CD14-positive monocyte (primary cell): ENCODE measurements around the gene LMX1B. TPM values are rescaled to one million over a fixed set of nuclear protein-coding genes. Genes with fewer than 3 reads are reported as not detected.

Experiments
- DNase-seq, 3 donors: peaks; one replicate each; pipeline ENCODE4 v3.0.0-alpha.2; 2011 to 2022
- H2AFZ ChIP-seq: 2 replicates; pipeline ENCODE4 v1.6.0; 2012; ENCODE audit warnings: mild to moderate bottlenecking, low read depth, low read length, inconsistent platforms; ENCODE audit not compliant: insufficient read depth, poor library complexity, severe bottlenecking
- H3K27ac ChIP-seq, 2 donors: 1 replicate in 1 of 2; 2 replicates in 1 of 2; pipeline ENCODE4 v1.5.1; 2012 to 2013; ENCODE audit warnings: low read length in 2 of 2, control low read depth in 1 of 2, inconsistent platforms in 1 of 2, low read depth in 1 of 2, mild to moderate bottlenecking in 1 of 2
- H3K27me3 ChIP-seq, 2 donors: one replicate each; pipeline versions ENCODE4 v1.6.0 to v1.6.1; 2011 to 2013; ENCODE audit warnings: low read length in 2 of 2; ENCODE audit not compliant: control insufficient read depth in 2 of 2, insufficient read depth in 2 of 2
- H3K36me3 ChIP-seq, 2 donors: replicated peaks in 1 of 2; 1 replicate in 1 of 2; 2 replicates in 1 of 2; pipeline versions ENCODE4 v1.5.1 to v1.6.1; 2012 to 2013; ENCODE audit warnings: low read length in 2 of 2, control low read depth in 1 of 2, inconsistent platforms in 1 of 2, mild to moderate bottlenecking in 1 of 2; ENCODE audit not compliant: insufficient read depth in 2 of 2, control insufficient read depth in 1 of 2
- H3K4me1 ChIP-seq, 2 donors: 1 replicate in 1 of 2; 2 replicates in 1 of 2; pipeline versions ENCODE4 v1.5.1 to v1.6.1; 2012 to 2013; ENCODE audit warnings: low read length in 2 of 2, control low read depth in 1 of 2, inconsistent platforms in 1 of 2, mild to moderate bottlenecking in 1 of 2, moderate library complexity in 1 of 2; ENCODE audit not compliant: insufficient read depth in 2 of 2, control insufficient read depth in 1 of 2
- H3K4me2 ChIP-seq: replicated peaks from 2 replicates; pipeline ENCODE3; 2012; ENCODE audit warnings: low read length, moderate library complexity, mild to moderate bottlenecking; ENCODE audit not compliant: poor library complexity, severe bottlenecking; ENCODE audit errors: extremely low read depth
- H3K4me3 ChIP-seq, 3 experiments: fragments of 200-600 bp in 1 of 3; sonication (generic) in 1 of 3; replicated peaks in 1 of 3; 1 replicate in 2 of 3; 2 replicates in 1 of 3; pipeline ENCODE4 v1.5.1; 2011 to 2013; ENCODE audit warnings: low read length in 3 of 3, mild to moderate bottlenecking in 3 of 3, control low read depth in 2 of 3, low read depth in 2 of 3, inconsistent platforms in 1 of 3, moderate library complexity in 1 of 3
- H3K79me2 ChIP-seq: 2 replicates; pipeline ENCODE4 v1.6.0; 2012; ENCODE audit warnings: mild to moderate bottlenecking, control low read depth, inconsistent platforms, low read length, moderate library complexity; ENCODE audit not compliant: insufficient read depth
- H3K9ac ChIP-seq: 2 replicates; pipeline ENCODE4 v1.6.0; 2017; ENCODE audit warnings: low read length, mild to moderate bottlenecking; ENCODE audit not compliant: insufficient read depth, poor library complexity, severe bottlenecking
- H3K9me3 ChIP-seq, 2 donors: replicated peaks in 1 of 2; 1 replicate in 1 of 2; 2 replicates in 1 of 2; pipeline versions ENCODE4 v1.5.1 to v1.6.1; 2012 to 2013; ENCODE audit warnings: low read length in 2 of 2, control low read depth in 1 of 2; ENCODE audit not compliant: control insufficient read depth in 1 of 2, insufficient read depth in 1 of 2
- H4K20me1 ChIP-seq: 2 replicates; pipeline ENCODE4 v1.6.0; 2012; ENCODE audit warnings: mild to moderate bottlenecking, low read length, control low read depth, moderate library complexity; ENCODE audit not compliant: insufficient read depth
- H3K27ac Mint-ChIP-seq, 7 donors: one replicate each; pipeline ENCODE4 v1.8.0; 2020; ENCODE audit warnings: mild to moderate bottlenecking in 7 of 7, mixed read lengths in 7 of 7, moderate library complexity in 6 of 7, inconsistent platforms in 2 of 7
- H3K27me3 Mint-ChIP-seq, 3 donors: one replicate each; pipeline ENCODE4 v1.8.0; 2021 to 2022; ENCODE audit warnings: low read depth in 3 of 3, mild to moderate bottlenecking in 3 of 3, mixed read lengths in 3 of 3, moderate library complexity in 3 of 3, inconsistent platforms in 1 of 3
- H3K36me3 Mint-ChIP-seq, 2 donors: one replicate each; pipeline ENCODE4 v1.8.0; 2020; ENCODE audit warnings: mixed read lengths in 2 of 2, inconsistent platforms in 1 of 2, mild to moderate bottlenecking in 1 of 2
- H3K4me1 Mint-ChIP-seq: one replicate; pipeline ENCODE4 v1.8.0; 2020; ENCODE audit warnings: mild to moderate bottlenecking, mixed read lengths
- H3K4me3 Mint-ChIP-seq, 2 donors: one replicate each; pipeline ENCODE4 v1.8.0; 2020; ENCODE audit warnings: mild to moderate bottlenecking in 2 of 2, mixed read lengths in 2 of 2, moderate library complexity in 1 of 2
- H3K9me3 Mint-ChIP-seq, 7 donors: one replicate each; pipeline ENCODE4 v1.8.0; 2020 to 2022; ENCODE audit warnings: mixed read lengths in 7 of 7, mild to moderate bottlenecking in 6 of 7, moderate library complexity in 6 of 7, inconsistent platforms in 2 of 7
- WGBS: methylation state at CpG from one replicate; pipeline ENCODE4 v1.1.5; 2013; ENCODE audit warnings: missing lambda C conversion rate; ENCODE audit not compliant: insufficient coverage; 5-methylcytosine and 5-hydroxymethylcytosine counted together
- intact Hi-C, 2 donors: fragments of 100-400 bp; cut with micrococcal nuclease; formaldehyde crosslinking; loops; one replicate each; pipeline versions ENCODE4 v1.15.0 to v1.15.1; 2023
- polyA plus RNA-seq, 3 donors: library from polyadenylated mRNA; depleted of rRNA in 1 of 3; unstranded in 2 of 3; stranded (reverse) in 1 of 3; fragments of 300-500 nt in 2 of 3; fragments of >200 nt in 1 of 3; fragmentation: Illumina TruSeq in 2 of 3; gene quantifications; 1 replicate in 2 of 3; 2 replicates in 1 of 3; pipeline ENCODE4 v1.2.3, GENCODE V29; 2012 to 2021
- TF ChIP-seq, protein P1 (sequence below): fragments of 200-600 bp; IDR thresholded peaks from one replicate; pipeline ENCODE4 v1.8.0; 2022; ENCODE audit warnings: antibody characterized with exemption, mild to moderate bottlenecking

LMX1B gene
- polyA plus RNA-seq, 3 donors: not detected

DNA sequence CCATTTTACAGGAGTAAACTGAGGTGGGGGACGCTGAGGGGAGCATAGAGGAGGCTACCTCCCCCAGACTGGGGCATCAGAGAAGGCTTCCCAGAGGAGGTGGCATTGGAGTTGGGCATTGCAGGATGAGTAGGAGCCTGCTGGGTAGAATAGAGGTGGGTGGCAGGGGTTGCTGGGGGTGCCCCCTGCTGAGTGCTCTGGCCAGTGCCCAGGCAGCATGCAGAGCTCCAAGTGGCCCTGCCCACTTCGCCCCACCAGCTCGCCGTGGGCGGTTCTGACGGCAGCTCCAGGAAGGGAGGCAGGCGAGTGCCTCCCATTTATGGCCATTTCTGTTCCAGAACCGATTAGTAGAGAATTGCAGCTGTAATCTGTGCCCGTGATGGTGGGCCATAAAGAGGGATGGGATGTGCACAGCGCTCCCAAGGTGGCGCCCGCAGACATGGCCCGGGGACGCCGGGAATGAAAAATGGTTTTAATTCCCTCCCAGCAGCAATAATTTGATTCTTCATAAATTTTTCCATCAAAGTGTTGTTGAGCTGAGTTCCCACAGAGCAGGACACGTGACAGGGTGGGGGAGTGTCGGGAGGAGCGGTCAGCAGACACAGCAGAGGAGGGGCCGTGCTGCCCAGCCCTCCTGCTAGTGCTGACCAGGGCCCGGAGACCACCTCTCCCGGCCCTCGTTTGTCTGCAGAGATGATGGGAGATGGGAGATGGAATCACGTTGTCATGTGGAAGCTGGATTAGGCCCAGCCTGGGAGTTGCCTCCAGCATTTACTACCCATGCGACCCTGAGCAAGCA, 75.5 kb downstream of the LMX1B start:
- TF ChIP-seq, protein P1, sequence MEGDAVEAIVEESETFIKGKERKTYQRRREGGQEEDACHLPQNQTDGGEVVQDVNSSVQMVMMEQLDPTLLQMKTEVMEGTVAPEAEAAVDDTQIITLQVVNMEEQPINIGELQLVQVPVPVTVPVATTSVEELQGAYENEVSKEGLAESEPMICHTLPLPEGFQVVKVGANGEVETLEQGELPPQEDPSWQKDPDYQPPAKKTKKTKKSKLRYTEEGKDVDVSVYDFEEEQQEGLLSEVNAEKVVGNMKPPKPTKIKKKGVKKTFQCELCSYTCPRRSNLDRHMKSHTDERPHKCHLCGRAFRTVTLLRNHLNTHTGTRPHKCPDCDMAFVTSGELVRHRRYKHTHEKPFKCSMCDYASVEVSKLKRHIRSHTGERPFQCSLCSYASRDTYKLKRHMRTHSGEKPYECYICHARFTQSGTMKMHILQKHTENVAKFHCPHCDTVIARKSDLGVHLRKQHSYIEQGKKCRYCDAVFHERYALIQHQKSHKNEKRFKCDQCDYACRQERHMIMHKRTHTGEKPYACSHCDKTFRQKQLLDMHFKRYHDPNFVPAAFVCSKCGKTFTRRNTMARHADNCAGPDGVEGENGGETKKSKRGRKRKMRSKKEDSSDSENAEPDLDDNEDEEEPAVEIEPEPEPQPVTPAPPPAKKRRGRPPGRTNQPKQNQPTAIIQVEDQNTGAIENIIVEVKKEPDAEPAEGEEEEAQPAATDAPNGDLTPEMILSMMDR: no peak
- H3K4me3 ChIP-seq: no peak overlapping the region
- intact Hi-C loops: no loop called here
- H3K27ac Mint-ChIP-seq: peak overlapping the region in 1 of 7 donors; percentile 76
- peaks cover 41 to 47% (median 46%) of the 10 kb centered on the region in 3 donors for H3K27me3 Mint-ChIP-seq
- H3K4me1 ChIP-seq: no peaks in the 10 kb centered on the region
- no peaks in the 10 kb centered on the region for H3K36me3 Mint-ChIP-seq
- H3K9me3 Mint-ChIP-seq: peaks cover 0 to 2% (median 0%) of the 10 kb centered on the region in 7 donors
- H3K27ac ChIP-seq: no peak overlapping the region
- H3K4me3 Mint-ChIP-seq: no peak overlapping the region
- no peak for DNase-seq
- no peak overlapping the region for H3K9ac ChIP-seq
- H4K20me1 ChIP-seq: no peaks in the 10 kb centered on the region
- H3K4me2 ChIP-seq: no peak overlapping the region
- peaks cover 10 to 34% of the 10 kb centered on the region in 2 donors for H3K27me3 ChIP-seq
- WGBS: 61% methylated on average over 14 of the region's 24 CpGs
- no peaks in the 10 kb centered on the region for H3K36me3 ChIP-seq
- no peaks in the 10 kb centered on the region for H3K4me1 Mint-ChIP-seq
- H2AFZ ChIP-seq: no peak overlapping the region
- peaks cover 0 to 5% of the 10 kb centered on the region in 2 donors for H3K9me3 ChIP-seq
- no peaks in the 10 kb centered on the region for H3K79me2 ChIP-seq

GRCh38 chr9:126690431-126691051, 76.8 kb downstream of the LMX1B start:
- Histone ChIP-seq H3K27me3 (peaks cover 0 to 20% of the 10 kb centered on the region in 2 donors), H3K79me2 (no peaks in the 10 kb centered on the region), H3K36me3 (no peaks in the 10 kb centered on the region), H3K4me3 (no peak overlapping the region), H3K4me2 (no peak overlapping the region), H3K4me1 (no peaks in the 10 kb centered on the region), H3K27ac (no peak overlapping the region), H2AFZ (no peak overlapping the region), H3K9me3 (no peaks in the 10 kb centered on the region), H3K9ac (no peak overlapping the region), H4K20me1 (no peaks in the 10 kb centered on the region)
- Mint-ChIP-seq H3K36me3 (no peaks in the 10 kb centered on the region), H3K27me3 (peaks cover 34 to 36% (median 35%) of the 10 kb centered on the region in 3 donors), H3K9me3 (peaks cover 0 to 2% (median 0%) of the 10 kb centered on the region in 7 donors), H3K4me1 (no peaks in the 10 kb centered on the region), H3K27ac (peak overlapping the region in 1 of 7 donors; percentile 41), H3K4me3 (no peak overlapping the region)
- 60% methylated on average over 25 of the region's 25 CpGs for WGBS
- peak in 1 of 3 donors; percentile 23 for DNase-seq
- intact Hi-C loops: no loop called here
- TF ChIP-seq, protein P1: peak; percentile 73
